Activated T-helper 2 cell treated with anti-CD3 and anti-CD28 coated beads, Interferon-gamma antibody, Interleukin-2, Interleukin-4, amounts not matched to agents 10 μg/mL and 5 μg/mL and 100 μg/mL, durations not matched to agents 14 hours and 24 hours and 36 hours (primary cell): ENCODE data around the gene TTLL10. TPM values are rescaled to one million over a fixed set of nuclear protein-coding genes. Genes with fewer than 3 reads are reported as not detected.
A peak's percentile ranks its signal among the peaks of the same experiment; 100 is the strongest.

Experiments
- DNase-seq: peaks from one replicate; pipeline ENCODE4 v3.0.0; 2021; ENCODE audit warnings: low spot score
- H3K27ac Mint-ChIP-seq: one replicate; pipeline ENCODE4 v1.8.0; 2021; ENCODE audit warnings: mixed read lengths
- H3K27me3 Mint-ChIP-seq: one replicate; pipeline ENCODE4 v1.8.0; 2021; ENCODE audit warnings: low read depth, mixed read lengths
- H3K36me3 Mint-ChIP-seq: one replicate; pipeline ENCODE4 v1.8.0; 2021; ENCODE audit warnings: low read depth, mixed read lengths
- H3K4me1 Mint-ChIP-seq: one replicate; pipeline ENCODE4 v1.8.0; 2021; ENCODE audit warnings: low read depth, mixed read lengths
- H3K4me3 Mint-ChIP-seq: one replicate; pipeline ENCODE4 v1.8.0; 2021; ENCODE audit warnings: low read depth, mild to moderate bottlenecking, moderate library complexity, mixed read lengths
- H3K9me3 Mint-ChIP-seq: one replicate; pipeline ENCODE4 v1.8.0; 2021; ENCODE audit warnings: mixed read lengths
- intact Hi-C: fragments of 100-400 bp; cut with micrococcal nuclease; formaldehyde crosslinking; loops from one replicate; pipeline ENCODE4 v1.15.1; 2023
- total RNA-seq: library from RNA; stranded (reverse); gene quantifications from 2 replicates; pipeline ENCODE4 v1.2.3, GENCODE V29; 2022

Gene TTLL10
- total RNA-seq, 1 donor from 2014 or later, result not detected

DNA sequence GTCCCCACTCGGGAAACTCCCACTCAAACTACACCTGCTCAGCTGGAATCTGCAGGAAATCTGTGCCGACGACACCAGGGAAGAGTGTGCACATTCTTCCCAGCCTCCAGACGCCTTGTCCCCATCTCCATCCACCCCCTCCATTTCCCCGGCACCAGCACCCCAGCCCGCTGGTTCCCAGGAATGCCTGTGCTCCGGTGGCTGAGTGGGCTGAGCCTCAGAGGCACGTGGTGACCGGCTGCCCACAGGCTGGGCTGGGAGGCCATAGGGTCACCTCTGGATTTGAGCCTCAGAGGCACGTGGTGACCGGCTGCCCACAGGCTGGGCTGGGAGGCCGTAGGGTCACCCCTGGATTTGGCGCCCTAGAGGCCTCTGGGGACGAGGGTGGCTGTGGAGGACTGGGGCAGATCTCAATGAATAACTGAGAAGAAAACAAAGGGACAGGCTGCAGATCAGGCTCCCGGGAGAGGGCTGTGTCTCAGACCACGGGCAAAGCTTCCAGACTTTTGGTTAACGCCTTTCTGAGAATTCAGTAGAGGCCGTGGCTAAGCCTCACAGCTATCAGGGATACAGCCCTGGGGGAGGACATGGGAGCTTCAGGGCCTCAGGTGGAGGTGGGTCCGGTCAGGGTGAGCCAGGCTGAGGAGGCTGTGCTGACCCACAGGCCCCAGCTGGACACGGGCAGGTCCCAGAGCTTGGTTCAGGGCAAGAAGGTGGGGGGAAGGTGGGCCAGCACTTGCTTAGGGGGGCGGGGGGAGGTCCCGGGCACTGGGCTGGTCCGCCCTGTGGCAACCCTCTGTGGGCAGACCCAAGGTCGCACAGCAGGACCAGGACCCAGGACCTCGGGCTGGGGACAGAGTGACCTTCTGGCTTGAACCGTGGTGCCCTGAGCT, 17.3 kb upstream of the TTLL10 start:
- no peaks in the 10 kb centered on the region for H3K4me1 Mint-ChIP-seq
- peaks cover 4% of the 10 kb centered on the region for H3K36me3 Mint-ChIP-seq
- peak overlapping the region; percentile 57 for H3K4me3 Mint-ChIP-seq
- intact Hi-C loops, result no loop called here
- no peak for DNase-seq
- H3K27me3 Mint-ChIP-seq, result peaks cover 3% of the 10 kb centered on the region
- peaks cover 27% of the 10 kb centered on the region for H3K9me3 Mint-ChIP-seq
- peak overlapping the region; percentile 62 for H3K27ac Mint-ChIP-seq

- no peak for DNase-seq
- H3K4me3 Mint-ChIP-seq, result peak overlapping the region; percentile 57
- peaks cover 3% of the 10 kb centered on the region for H3K27me3 Mint-ChIP-seq
- H3K36me3 Mint-ChIP-seq, result peaks cover 4% of the 10 kb centered on the region
- H3K9me3 Mint-ChIP-seq, result peaks cover 24% of the 10 kb centered on the region
- H3K4me1 Mint-ChIP-seq, result no peaks in the 10 kb centered on the region
- H3K27ac Mint-ChIP-seq, result no peak overlapping the region
- intact Hi-C loops, result no loop called here
Measured at GRCh38 chr1:1157033-1157365, 16.7 kb upstream of the TTLL10 start.

GRCh38 chr1:1157426-1157913, 16.2 kb upstream of the TTLL10 start:
- H3K4me3 Mint-ChIP-seq, result peak overlapping the region; percentile 71
- intact Hi-C loops, result no loop called here
- DNase-seq, result peak; percentile 57
- peaks cover 3% of the 10 kb centered on the region for H3K27me3 Mint-ChIP-seq
- H3K36me3 Mint-ChIP-seq, result peaks cover 4% of the 10 kb centered on the region
- peaks cover 19% of the 10 kb centered on the region for H3K9me3 Mint-ChIP-seq
- H3K27ac Mint-ChIP-seq, result peak overlapping the region; percentile 46
- H3K4me1 Mint-ChIP-seq, result no peaks in the 10 kb centered on the region

- no peak for DNase-seq
- peaks cover 3% of the 10 kb centered on the region for H3K27me3 Mint-ChIP-seq
- H3K4me1 Mint-ChIP-seq, result no peaks in the 10 kb centered on the region
- H3K36me3 Mint-ChIP-seq, result peaks cover 3% of the 10 kb centered on the region
- no peak overlapping the region for H3K27ac Mint-ChIP-seq
- peaks cover 13% of the 10 kb centered on the region for H3K9me3 Mint-ChIP-seq
- intact Hi-C loops, result no loop called here
- peak overlapping the region; percentile 49 for H3K4me3 Mint-ChIP-seq
Measured at GRCh38 chr1:1157914-1158710, 15.6 kb upstream of the TTLL10 start.

- Mint-ChIP-seq H3K36me3 (no peaks in the 10 kb centered on the region), H3K27ac (no peak overlapping the region), H3K9me3 (peaks cover under 1% of the 10 kb centered on the region), H3K4me3 (no peak overlapping the region), H3K4me1 (no peaks in the 10 kb centered on the region), H3K27me3 (peaks cover under 1% of the 10 kb centered on the region)
- no peak for DNase-seq
- intact Hi-C loops, result no loop called here
Measured at GRCh38 chr1:1160281-1160930, 13.3 kb upstream of the TTLL10 start.

- intact Hi-C loops, result no loop called here
- Mint-ChIP-seq H3K4me1 (no peaks in the 10 kb centered on the region), H3K36me3 (no peaks in the 10 kb centered on the region), H3K27me3 (no peaks in the 10 kb centered on the region), H3K4me3 (no peak overlapping the region), H3K9me3 (no peaks in the 10 kb centered on the region), H3K27ac (no peak overlapping the region)
- DNase-seq, result no peak
Measured at GRCh38 chr1:1161078-1161682, 12.5 kb upstream of the TTLL10 start.

GRCh38 chr1:1161683-1162079, 12.0 kb upstream of the TTLL10 start:
- H3K27me3 Mint-ChIP-seq, result no peaks in the 10 kb centered on the region
- H3K9me3 Mint-ChIP-seq, result no peaks in the 10 kb centered on the region
- H3K4me3 Mint-ChIP-seq, result no peak overlapping the region
- H3K36me3 Mint-ChIP-seq, result no peaks in the 10 kb centered on the region
- intact Hi-C loops, result no loop called here
- H3K27ac Mint-ChIP-seq, result no peak overlapping the region
- H3K4me1 Mint-ChIP-seq, result no peaks in the 10 kb centered on the region
- no peak for DNase-seq

- intact Hi-C loops, result no loop called here
- no peak overlapping the region for H3K4me3 Mint-ChIP-seq
- no peak overlapping the region for H3K27ac Mint-ChIP-seq
- H3K4me1 Mint-ChIP-seq, result no peaks in the 10 kb centered on the region
- DNase-seq, result no peak
- no peaks in the 10 kb centered on the region for H3K36me3 Mint-ChIP-seq
- H3K27me3 Mint-ChIP-seq, result no peaks in the 10 kb centered on the region
- no peaks in the 10 kb centered on the region for H3K9me3 Mint-ChIP-seq
Measured at GRCh38 chr1:1162597-1163537, 10.8 kb upstream of the TTLL10 start.

DNA sequence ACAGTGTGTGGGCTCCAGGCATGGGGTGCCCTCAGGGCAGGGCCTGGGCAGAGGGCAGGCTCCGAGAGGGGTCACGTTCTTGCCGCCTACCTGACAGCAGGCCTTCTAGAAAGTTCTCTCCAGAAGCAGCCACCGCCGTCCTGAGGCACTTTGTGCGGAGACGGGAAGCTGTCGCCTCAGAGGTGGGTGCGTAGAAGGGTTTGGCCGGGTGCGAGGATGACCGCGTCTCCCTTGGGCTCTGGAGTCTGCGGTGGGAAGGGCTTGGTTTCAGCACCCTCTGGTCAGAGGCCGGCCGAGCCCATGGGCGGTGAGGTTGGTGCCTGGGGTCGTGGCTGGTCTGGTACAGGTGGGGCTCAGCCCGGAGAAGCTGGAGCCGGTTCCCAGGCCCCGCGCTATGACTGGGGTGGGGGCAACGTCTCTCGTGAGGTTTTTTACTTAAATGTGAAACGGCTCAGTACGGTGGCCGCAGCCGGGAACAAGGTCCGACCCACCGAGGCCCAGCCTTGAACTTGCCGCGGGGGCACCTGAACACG, 10.1 kb upstream of the TTLL10 start:
- Mint-ChIP-seq H3K4me1 (no peaks in the 10 kb centered on the region), H3K27me3 (no peaks in the 10 kb centered on the region), H3K27ac (no peak overlapping the region), H3K4me3 (no peak overlapping the region), H3K36me3 (no peaks in the 10 kb centered on the region), H3K9me3 (no peaks in the 10 kb centered on the region)
- DNase-seq, result no peak
- intact Hi-C loops, result no loop called here

DNA sequence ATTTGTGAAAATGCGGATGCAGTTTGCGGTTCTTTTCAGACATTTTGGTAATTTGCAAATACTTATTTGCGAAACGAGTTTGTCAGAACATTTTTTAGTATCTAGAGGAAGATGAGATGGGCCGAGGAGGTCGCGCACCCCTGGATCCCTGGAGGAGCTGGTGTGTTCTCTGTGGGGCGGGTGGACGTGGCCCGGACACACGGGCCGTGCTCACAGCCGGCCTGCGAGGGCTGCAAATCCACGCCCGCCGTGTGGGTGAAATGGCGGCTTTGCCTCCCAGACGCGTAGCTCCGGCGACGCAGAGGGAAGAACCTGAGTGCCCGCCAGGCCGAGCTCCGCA, 9.3 kb upstream of the TTLL10 start:
- Mint-ChIP-seq H3K36me3 (no peaks in the 10 kb centered on the region), H3K9me3 (no peaks in the 10 kb centered on the region), H3K4me3 (no peak overlapping the region), H3K27me3 (no peaks in the 10 kb centered on the region), H3K4me1 (no peaks in the 10 kb centered on the region), H3K27ac (no peak overlapping the region)
- no peak for DNase-seq
- intact Hi-C loops, result no loop called here

DNA sequence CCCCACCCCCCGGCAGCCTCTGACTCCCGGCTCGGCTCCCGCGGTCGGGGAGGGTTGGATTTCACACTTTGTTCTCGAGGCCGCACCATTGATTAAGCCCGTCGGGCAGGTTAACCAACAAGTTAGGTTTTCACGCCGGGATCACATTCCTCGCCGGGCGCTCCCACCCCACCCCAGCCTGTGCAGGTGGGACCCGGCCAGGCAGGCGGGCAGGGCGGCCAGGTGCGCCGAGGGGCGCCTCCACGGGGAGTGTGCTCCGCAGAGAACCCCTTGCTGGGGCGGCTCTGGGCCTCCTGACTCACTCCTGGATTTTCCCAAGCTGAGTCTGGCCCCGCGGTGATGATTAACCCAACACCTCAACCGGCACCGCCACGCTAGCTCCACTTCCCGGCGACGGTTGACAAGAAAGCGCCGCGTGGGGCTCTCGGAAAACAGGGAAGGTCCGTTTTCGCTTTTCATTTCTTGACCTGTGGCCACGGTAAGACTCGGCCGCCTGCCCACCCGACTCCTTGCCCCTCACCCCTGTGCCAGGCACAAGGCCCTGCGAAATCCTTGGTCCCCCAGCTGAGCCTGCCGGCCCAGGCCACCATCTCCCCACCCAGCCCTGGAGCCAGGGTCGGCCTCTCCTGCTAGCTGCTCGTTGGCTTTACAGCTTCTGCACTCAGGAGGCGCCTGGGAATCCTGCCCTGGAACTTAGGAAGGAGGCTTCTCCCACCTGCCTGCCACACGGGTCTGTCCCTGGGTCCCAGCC, 8.8 kb upstream of the TTLL10 start:
- H3K4me1 Mint-ChIP-seq, result no peaks in the 10 kb centered on the region
- H3K27me3 Mint-ChIP-seq, result no peaks in the 10 kb centered on the region
- no peak overlapping the region for H3K4me3 Mint-ChIP-seq
- H3K27ac Mint-ChIP-seq, result no peak overlapping the region
- intact Hi-C loops, result no loop called here
- DNase-seq, result no peak
- no peaks in the 10 kb centered on the region for H3K36me3 Mint-ChIP-seq
- no peaks in the 10 kb centered on the region for H3K9me3 Mint-ChIP-seq
